Nephron progenitor cell (in vitro differentiated cells): ENCODE measurements around the gene ATP2B3.

Source experiments
- DNase-seq: peaks from one replicate; pipeline ENCODE4 v3.0.0; 2021
- H3K27ac Mint-ChIP-seq: 2 replicates; pipeline ENCODE4 v1.8.0; 2021; ENCODE audit warnings: mild to moderate bottlenecking, moderate library complexity, mixed read lengths
- H3K27me3 Mint-ChIP-seq: 2 replicates; pipeline ENCODE4 v1.8.0; 2021; ENCODE audit warnings: mild to moderate bottlenecking, low read depth, mixed read lengths; ENCODE audit not compliant: poor library complexity
- H3K36me3 Mint-ChIP-seq: 2 replicates; pipeline ENCODE4 v1.8.0; 2021; ENCODE audit warnings: low read depth, mixed read lengths
- H3K4me1 Mint-ChIP-seq: 2 replicates; pipeline ENCODE4 v1.8.0; 2021; ENCODE audit warnings: mixed read lengths
- H3K4me3 Mint-ChIP-seq: 2 replicates; pipeline ENCODE4 v1.8.0; 2021; ENCODE audit warnings: mild to moderate bottlenecking, moderate library complexity, mixed read lengths
- H3K9me3 Mint-ChIP-seq: 2 replicates; pipeline ENCODE4 v1.8.0; 2021; ENCODE audit warnings: mild to moderate bottlenecking, moderate library complexity, mixed read lengths
- CTCF ChIP-seq: fragments of 200-600 bp; sonication (generic); IDR thresholded peaks from 2 replicates; pipeline ENCODE4 v1.5.0; 2021; ENCODE audit warnings: antibody characterized with exemption

The ATP2B3 gene

GRCh38 chrX:153593811-153594500 lies 76.5 kb downstream of the ATP2B3 start:
- DNase-seq = no peak
- TF ChIP-seq CTCF = no peak
- no peak overlapping the region for H3K4me3 Mint-ChIP-seq
- peaks cover 68% of the 10 kb centered on the region for H3K9me3 Mint-ChIP-seq
- H3K27ac Mint-ChIP-seq = no peak overlapping the region
- peaks cover 18% of the 10 kb centered on the region for H3K36me3 Mint-ChIP-seq
- H3K27me3 Mint-ChIP-seq = peaks cover 4% of the 10 kb centered on the region
- H3K4me1 Mint-ChIP-seq = peaks cover 7% of the 10 kb centered on the region

- Mint-ChIP-seq H3K27me3 (peaks cover 4% of the 10 kb centered on the region), H3K9me3 (peaks cover 74% of the 10 kb centered on the region), H3K4me3 (no peak overlapping the region), H3K4me1 (peaks cover 14% of the 10 kb centered on the region), H3K27ac (no peak overlapping the region), H3K36me3 (peaks cover 18% of the 10 kb centered on the region)
- TF ChIP-seq CTCF = no peak
- DNase-seq = no peak
Observed at GRCh38 chrX:153595387-153595786, 77.9 kb downstream of the ATP2B3 start.

- TF ChIP-seq CTCF = no peak
- H3K36me3 Mint-ChIP-seq = peaks cover 18% of the 10 kb centered on the region
- peaks cover 19% of the 10 kb centered on the region for H3K4me1 Mint-ChIP-seq
- H3K27ac Mint-ChIP-seq = no peak overlapping the region
- no peak for DNase-seq
- peaks cover 5% of the 10 kb centered on the region for H3K27me3 Mint-ChIP-seq
- H3K4me3 Mint-ChIP-seq = no peak overlapping the region
- H3K9me3 Mint-ChIP-seq = peaks cover 72% of the 10 kb centered on the region
Observed at GRCh38 chrX:153595859-153596857, 78.7 kb downstream of the ATP2B3 start.

GRCh38 chrX:153596981-153597750 lies 79.7 kb downstream of the ATP2B3 start:
- H3K36me3 Mint-ChIP-seq = peaks cover 18% of the 10 kb centered on the region
- no peak overlapping the region for H3K27ac Mint-ChIP-seq
- DNase-seq = no peak
- H3K4me1 Mint-ChIP-seq = peaks cover 19% of the 10 kb centered on the region
- TF ChIP-seq CTCF = no peak
- peak overlapping the region; percentile 85 for H3K4me3 Mint-ChIP-seq
- peaks cover 9% of the 10 kb centered on the region for H3K27me3 Mint-ChIP-seq
- H3K9me3 Mint-ChIP-seq = peaks cover 73% of the 10 kb centered on the region

- Mint-ChIP-seq H3K4me3 (peak within 1 kb of the TSS; percentile 85), H3K4me1 (peaks cover 19% of the 10 kb centered on the region), H3K36me3 (peaks cover 18% of the 10 kb centered on the region), H3K9me3 (peaks cover 71% of the 10 kb centered on the region), H3K27me3 (peaks cover 20% of the 10 kb centered on the region), H3K27ac (no peak within 1 kb of the TSS)
- DNase-seq = peak; percentile 36
- TF ChIP-seq CTCF = no peak
Observed at GRCh38 chrX:153598541-153599191, 81.2 kb downstream of the ATP2B3 start, which contains the start of gene CCNQ. TSS of gene CCNQ (minus strand) at chrX:153599139. CDS start at chrX:153599073, 66 bp downstream.
